Glutamatergic neuron (in vitro differentiated cells): Measurements from ENCODE around the gene RNF213. TPM values are rescaled to one million over a fixed set of nuclear protein-coding genes. Genes with fewer than 3 reads are reported as not detected.

ENCODE experiments used
- DNase-seq: peaks from one replicate; pipeline ENCODE4 v3.0.0; 2022
- H3K27ac Mint-ChIP-seq: one replicate; pipeline ENCODE4 v1.8.0; 2020; ENCODE audit warnings: mild to moderate bottlenecking, mixed read lengths, inconsistent platforms; ENCODE audit not compliant: unreplicated experiment
- H3K27me3 Mint-ChIP-seq: one replicate; pipeline ENCODE4 v1.8.0; 2020; ENCODE audit warnings: mild to moderate bottlenecking, moderate library complexity, mixed read lengths, inconsistent platforms; ENCODE audit not compliant: unreplicated experiment
- H3K36me3 Mint-ChIP-seq: one replicate; pipeline ENCODE4 v1.8.0; 2020; ENCODE audit warnings: mild to moderate bottlenecking, mixed read lengths, inconsistent platforms; ENCODE audit not compliant: unreplicated experiment
- H3K4me1 Mint-ChIP-seq: one replicate; pipeline ENCODE4 v1.8.0; 2020; ENCODE audit warnings: mild to moderate bottlenecking, low read depth, mixed read lengths, inconsistent platforms; ENCODE audit not compliant: unreplicated experiment
- H3K4me3 Mint-ChIP-seq: one replicate; pipeline ENCODE4 v1.8.0; 2020; ENCODE audit warnings: mild to moderate bottlenecking, mixed read lengths, inconsistent platforms; ENCODE audit not compliant: unreplicated experiment
- H3K9me3 Mint-ChIP-seq: one replicate; pipeline ENCODE4 v1.8.0; 2020; ENCODE audit warnings: mild to moderate bottlenecking, moderate library complexity, mixed read lengths, inconsistent platforms; ENCODE audit not compliant: unreplicated experiment
- CTCF ChIP-seq: fragments of 200-600 bp; sonication (generic); IDR thresholded peaks from one replicate; pipeline ENCODE4 v1.5.0; 2021; ENCODE audit not compliant: partially characterized antibody, unreplicated experiment
- total RNA-seq: library from RNA; stranded (reverse); fragmentation: NEBNext Ultra II Directional; extraction: Animal tissue kit (Norgen Biotek cat#: 25700); gene quantifications from one replicate; pipeline ENCODE4 v1.2.1, GENCODE V29; 2021; ENCODE audit not compliant: unreplicated experiment

Gene RNF213
- total RNA-seq, 1 donor from 2014 or later = 34.7 TPM

GRCh38 chr17:80339731-80340456, 79.2 kb downstream of the RNF213 start:
- Mint-ChIP-seq H3K4me3 (no peak overlapping the region), H3K36me3 (peaks cover 11% of the 10 kb centered on the region), H3K27me3 (peaks cover 3% of the 10 kb centered on the region), H3K4me1 (no peaks in the 10 kb centered on the region), H3K27ac (no peak overlapping the region), H3K9me3 (no peaks in the 10 kb centered on the region)
- TF ChIP-seq CTCF = no peak
- no peak for DNase-seq

- Mint-ChIP-seq H3K9me3 (peaks cover 3% of the 10 kb centered on the region), H3K27ac (no peak overlapping the region), H3K36me3 (peaks cover 33% of the 10 kb centered on the region), H3K4me3 (no peak overlapping the region), H3K27me3 (peaks cover 6% of the 10 kb centered on the region), H3K4me1 (peaks cover 14% of the 10 kb centered on the region)
- TF ChIP-seq CTCF = no peak
- no peak for DNase-seq
Observed at GRCh38 chr17:80345321-80345720, 84.7 kb downstream of the RNF213 start.

GRCh38 chr17:80345841-80346497, 85.3 kb downstream of the RNF213 start:
- Mint-ChIP-seq H3K4me3 (no peak overlapping the region), H3K36me3 (peaks cover 33% of the 10 kb centered on the region), H3K4me1 (peaks cover 14% of the 10 kb centered on the region), H3K9me3 (peaks cover 3% of the 10 kb centered on the region), H3K27me3 (peaks cover 6% of the 10 kb centered on the region), H3K27ac (no peak overlapping the region)
- no peak for TF ChIP-seq CTCF
- DNase-seq = no peak

- no peak for DNase-seq
- TF ChIP-seq CTCF = no peak
- H3K4me1 Mint-ChIP-seq = peaks cover 14% of the 10 kb centered on the region
Observed at GRCh38 chr17:80346498-80347275, 86.0 kb downstream of the RNF213 start.

More at GRCh38 chr17:80346498-80347275, 86.0 kb downstream of the RNF213 start:
- peaks cover 33% of the 10 kb centered on the region for H3K36me3 Mint-ChIP-seq
- H3K4me3 Mint-ChIP-seq = no peak overlapping the region
- peaks cover 7% of the 10 kb centered on the region for H3K27me3 Mint-ChIP-seq
- H3K27ac Mint-ChIP-seq = no peak overlapping the region
- peaks cover 3% of the 10 kb centered on the region for H3K9me3 Mint-ChIP-seq
